ENCODE measurements around the gene PBX1.

DNA sequence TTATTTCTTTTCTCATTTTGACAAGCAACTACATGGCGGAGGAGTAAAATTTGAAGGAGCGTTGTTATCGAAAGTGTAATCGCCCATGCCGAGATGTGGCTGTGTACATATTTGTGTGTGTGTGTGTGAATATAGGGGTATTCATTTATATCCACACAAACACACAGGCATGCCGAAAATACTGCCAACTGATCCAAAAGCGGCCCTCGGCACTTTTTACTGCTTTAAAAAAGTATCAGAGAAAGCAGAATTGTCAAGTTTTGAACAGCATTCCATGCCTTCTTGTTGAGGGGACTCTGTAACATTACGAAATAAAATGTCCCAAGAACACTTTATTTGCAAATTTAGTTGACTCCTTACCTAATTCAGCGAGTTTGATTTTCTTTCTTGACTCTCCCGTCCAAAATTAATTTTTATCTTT, 1.1 kb downstream of the PBX1 start:
- TF ChIP-seq, protein P1, sequence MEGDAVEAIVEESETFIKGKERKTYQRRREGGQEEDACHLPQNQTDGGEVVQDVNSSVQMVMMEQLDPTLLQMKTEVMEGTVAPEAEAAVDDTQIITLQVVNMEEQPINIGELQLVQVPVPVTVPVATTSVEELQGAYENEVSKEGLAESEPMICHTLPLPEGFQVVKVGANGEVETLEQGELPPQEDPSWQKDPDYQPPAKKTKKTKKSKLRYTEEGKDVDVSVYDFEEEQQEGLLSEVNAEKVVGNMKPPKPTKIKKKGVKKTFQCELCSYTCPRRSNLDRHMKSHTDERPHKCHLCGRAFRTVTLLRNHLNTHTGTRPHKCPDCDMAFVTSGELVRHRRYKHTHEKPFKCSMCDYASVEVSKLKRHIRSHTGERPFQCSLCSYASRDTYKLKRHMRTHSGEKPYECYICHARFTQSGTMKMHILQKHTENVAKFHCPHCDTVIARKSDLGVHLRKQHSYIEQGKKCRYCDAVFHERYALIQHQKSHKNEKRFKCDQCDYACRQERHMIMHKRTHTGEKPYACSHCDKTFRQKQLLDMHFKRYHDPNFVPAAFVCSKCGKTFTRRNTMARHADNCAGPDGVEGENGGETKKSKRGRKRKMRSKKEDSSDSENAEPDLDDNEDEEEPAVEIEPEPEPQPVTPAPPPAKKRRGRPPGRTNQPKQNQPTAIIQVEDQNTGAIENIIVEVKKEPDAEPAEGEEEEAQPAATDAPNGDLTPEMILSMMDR (conservative IDR thresholded peaks at IDR 0.05; ENCODE audit: low read depth in 2 of 2), result no peak
- no peak for TF ChIP-seq EZH2phosphoT487 (IDR thresholded peaks at IDR 0.05; ENCODE audit: unreplicated experiment)
- no peak for TF ChIP-seq EZH2 (IDR thresholded peaks at IDR 0.05; ENCODE audit: low read depth, unreplicated experiment)
- TF ChIP-seq POLR2AphosphoS5 (IDR thresholded peaks at IDR 0.05; ENCODE audit: low read depth), result no peak
- TF ChIP-seq JUNB (IDR thresholded peaks at IDR 0.05; ENCODE audit: unreplicated experiment), result no peak
- TF ChIP-seq ZNF331 (CRISPR knock-in tag; IDR thresholded peaks at IDR 0.05; ENCODE audit: low read depth), result no peak
- no peak for TF ChIP-seq ZNF114 (CRISPR knock-in tag; IDR thresholded peaks at IDR 0.05)
- TF ChIP-seq CREB1 (CRISPR knock-in tag; IDR thresholded peaks at IDR 0.05; ENCODE audit: low read depth), result no peak

Data from GM23338 (cell line).